Stomach (tissue), 4 donors: Measurements from ENCODE around the gene ZNF423.

ENCODE experiments used
- CTCF ChIP-seq, 7 experiments: fragments of 450-650 bp in 4 of 7; fragments of 200-600 bp in 3 of 7; sonication (generic) in 3 of 7; IDR thresholded peaks; one replicate each; pipeline ENCODE4 v1.5.1; 2016 to 2019; ENCODE audit warnings: antibody characterized with exemption in 7 of 7, control low read depth in 2 of 7, mild to moderate bottlenecking in 1 of 7
- POLR2AphosphoS5 ChIP-seq, 3 donors: sonication (generic); formaldehyde crosslinking; IDR thresholded peaks; one replicate each; pipeline ENCODE4 v1.6.1; 2016; ENCODE audit warnings: antibody characterized with exemption in 3 of 3

- TF ChIP-seq POLR2AphosphoS5 (IDR thresholded peaks at IDR 0.05) (peak in 2 of 3 donors; percentile 15 to 39), CTCF (IDR thresholded peaks at IDR 0.05) (peak in 1 of 7 experiments; percentile 7)
Measured at GRCh38 chr16:49856672-49857330, 889 bp upstream of the ZNF423 start.
